Suprapubic skin (tissue), 4 donors: ENCODE results near the gene REV3L. TPM values are rescaled to one million over a fixed set of nuclear protein-coding genes. Genes with fewer than 3 reads are reported as not detected.

Source experiments
- DNase-seq, 2 donors: peaks; one replicate each; pipeline ENCODE4 v3.0.0-alpha.2; 2019; ENCODE audit warnings: low spot score in 2 of 2
- H3K27ac ChIP-seq: fragments of 200-600 bp; sonication (generic); one replicate; pipeline ENCODE4 v1.5.1; 2019
- H3K27me3 ChIP-seq: fragments of 200-600 bp; sonication (generic); one replicate; pipeline ENCODE4 v1.5.1; 2019
- H3K36me3 ChIP-seq: fragments of 200-600 bp; sonication (generic); one replicate; pipeline ENCODE4 v1.5.1; 2019
- H3K4me1 ChIP-seq: fragments of 200-600 bp; sonication (generic); one replicate; pipeline ENCODE4 v1.5.1; 2019
- H3K4me3 ChIP-seq: fragments of 200-600 bp; sonication (generic); one replicate; pipeline ENCODE4 v1.5.1; 2019; ENCODE audit warnings: mild to moderate bottlenecking
- H3K9me3 ChIP-seq: fragments of 200-600 bp; sonication (generic); one replicate; pipeline ENCODE4 v1.5.1; 2019
- EP300 ChIP-seq: sonication (generic); formaldehyde crosslinking; IDR thresholded peaks from one replicate; pipeline ENCODE4 v1.6.1; 2017; ENCODE audit warnings: antibody characterized with exemption
- POLR2A ChIP-seq, 2 donors: fragments of 450-650 bp; IDR thresholded peaks; one replicate each; pipeline ENCODE4 v1.6.1; 2017; ENCODE audit warnings: antibody characterized with exemption in 2 of 2, mild to moderate bottlenecking in 2 of 2, moderate library complexity in 2 of 2
- POLR2AphosphoS5 ChIP-seq, 3 donors: sonication (generic); formaldehyde crosslinking; IDR thresholded peaks; one replicate each; pipeline ENCODE4 v1.6.1; 2017; ENCODE audit warnings: antibody characterized with exemption in 3 of 3
- WGBS: methylation state at CpG from one replicate; pipeline ENCODE4 v1.1.5; 2018; 5-methylcytosine and 5-hydroxymethylcytosine counted together
- total RNA-seq, 4 donors: library from RNA; depleted of rRNA; stranded (reverse); fragments of >200 nt; gene quantifications; one replicate each; pipeline ENCODE4 v1.1.0, GENCODE V29; 2016
- TF ChIP-seq, protein P1 (sequence below), 2 donors: fragments of 200-600 bp in 1 of 2; fragments of 450-650 bp in 1 of 2; sonication (generic) in 1 of 2; IDR thresholded peaks; one replicate each; pipeline ENCODE4 v1.5.1; 2016 to 2019; ENCODE audit warnings: antibody characterized with exemption in 2 of 2, mild to moderate bottlenecking in 1 of 2, moderate library complexity in 1 of 2

REV3L gene
- total RNA-seq, 4 donors from 2014 or later, result 15.7 to 47.5 (median 21.5) TPM

DNA sequence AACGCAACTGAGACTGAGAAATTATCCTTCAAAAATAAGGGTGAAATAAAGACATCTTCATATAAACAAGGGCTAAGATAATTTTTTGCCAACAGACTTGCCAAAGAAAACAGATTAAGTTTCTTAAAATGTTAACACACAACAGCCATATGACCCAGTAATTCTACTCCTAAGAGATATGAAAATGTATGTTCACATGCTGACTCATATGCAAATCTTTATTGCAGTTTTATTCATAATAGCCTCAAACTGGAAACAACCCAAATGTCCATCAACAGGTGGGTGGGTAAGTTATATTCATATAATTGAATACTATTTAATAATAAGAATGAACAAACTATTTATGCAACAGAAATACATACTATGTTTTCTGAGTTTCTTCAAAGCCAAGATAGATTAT, 140.1 kb downstream of the REV3L start:
- TF ChIP-seq POLR2A (IDR thresholded peaks at IDR 0.05), result no peak
- TF ChIP-seq, protein P1, sequence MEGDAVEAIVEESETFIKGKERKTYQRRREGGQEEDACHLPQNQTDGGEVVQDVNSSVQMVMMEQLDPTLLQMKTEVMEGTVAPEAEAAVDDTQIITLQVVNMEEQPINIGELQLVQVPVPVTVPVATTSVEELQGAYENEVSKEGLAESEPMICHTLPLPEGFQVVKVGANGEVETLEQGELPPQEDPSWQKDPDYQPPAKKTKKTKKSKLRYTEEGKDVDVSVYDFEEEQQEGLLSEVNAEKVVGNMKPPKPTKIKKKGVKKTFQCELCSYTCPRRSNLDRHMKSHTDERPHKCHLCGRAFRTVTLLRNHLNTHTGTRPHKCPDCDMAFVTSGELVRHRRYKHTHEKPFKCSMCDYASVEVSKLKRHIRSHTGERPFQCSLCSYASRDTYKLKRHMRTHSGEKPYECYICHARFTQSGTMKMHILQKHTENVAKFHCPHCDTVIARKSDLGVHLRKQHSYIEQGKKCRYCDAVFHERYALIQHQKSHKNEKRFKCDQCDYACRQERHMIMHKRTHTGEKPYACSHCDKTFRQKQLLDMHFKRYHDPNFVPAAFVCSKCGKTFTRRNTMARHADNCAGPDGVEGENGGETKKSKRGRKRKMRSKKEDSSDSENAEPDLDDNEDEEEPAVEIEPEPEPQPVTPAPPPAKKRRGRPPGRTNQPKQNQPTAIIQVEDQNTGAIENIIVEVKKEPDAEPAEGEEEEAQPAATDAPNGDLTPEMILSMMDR (IDR thresholded peaks at IDR 0.05), result no peak
- no peak for TF ChIP-seq POLR2AphosphoS5 (IDR thresholded peaks at IDR 0.05)
- WGBS, result 92% methylated on average over 1 of the region's 1 CpG
- H3K9me3 ChIP-seq, result no peaks in the 10 kb centered on the region
- no peaks in the 10 kb centered on the region for H3K27me3 ChIP-seq
- H3K36me3 ChIP-seq, result peaks cover 43% of the 10 kb centered on the region
- DNase-seq, result no peak
- no peak overlapping the region for H3K27ac ChIP-seq
- H3K4me1 ChIP-seq, result no peaks in the 10 kb centered on the region
- H3K4me3 ChIP-seq, result no peak overlapping the region

DNA sequence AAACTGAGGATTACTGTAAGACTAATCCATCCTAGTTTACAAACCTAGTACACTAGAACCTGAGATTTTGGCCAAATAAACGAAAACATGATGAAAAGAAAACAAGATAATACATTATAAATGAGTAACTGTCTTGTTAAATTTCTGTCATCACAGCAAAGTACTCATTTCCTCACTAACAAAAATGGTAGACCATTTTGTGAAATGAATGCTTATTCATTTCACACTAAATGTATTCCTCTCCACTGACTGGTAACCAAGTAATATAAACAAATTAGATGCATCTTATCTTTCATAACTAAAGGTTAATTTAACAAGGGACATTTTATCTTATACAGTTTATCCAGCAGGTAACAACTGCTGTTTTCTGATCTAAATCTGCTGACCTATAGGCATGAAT, 143.7 kb downstream of the REV3L start:
- H3K27me3 ChIP-seq, result no peaks in the 10 kb centered on the region

DNA sequence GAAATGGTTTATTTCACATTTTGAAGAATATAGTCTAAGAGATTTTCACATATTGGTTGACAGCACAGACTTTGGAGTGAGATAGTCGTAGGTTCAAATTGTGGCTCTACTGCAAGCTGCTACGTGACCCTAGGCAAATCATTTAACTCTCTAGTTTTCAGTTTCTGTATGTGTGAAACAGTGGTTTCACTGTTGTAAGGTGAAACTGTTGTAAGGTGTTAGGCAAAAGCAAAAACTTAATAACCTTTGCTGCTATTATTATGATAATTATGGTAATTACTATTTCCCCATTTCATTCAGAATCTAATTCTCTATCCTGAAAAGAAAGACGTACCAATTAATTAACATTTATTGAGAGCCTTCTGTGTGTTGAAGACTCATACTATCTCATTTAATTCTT, 144.2 kb downstream of the REV3L start:
- TF ChIP-seq EP300 (no peak), POLR2A (IDR thresholded peaks at IDR 0.05) (no peak), POLR2AphosphoS5 (IDR thresholded peaks at IDR 0.05) (no peak)
- TF ChIP-seq, protein P1 (IDR thresholded peaks at IDR 0.05), result no peak
- 82% methylated on average over 3 of the region's 3 CpGs for WGBS
- H3K27ac ChIP-seq, result no peak overlapping the region

More for the DNA sequence above, 143.7 kb downstream of the REV3L start:
- no peak for DNase-seq
- Histone ChIP-seq H3K36me3 (peaks cover 33% of the 10 kb centered on the region), H3K4me3 (no peak overlapping the region), H3K9me3 (no peaks in the 10 kb centered on the region), H3K27ac (no peak overlapping the region), H3K4me1 (no peaks in the 10 kb centered on the region)
- TF ChIP-seq, protein P1 (IDR thresholded peaks at IDR 0.05), result no peak
- no peak for TF ChIP-seq EP300
- no peak for TF ChIP-seq POLR2A (IDR thresholded peaks at IDR 0.05)
- TF ChIP-seq POLR2AphosphoS5 (IDR thresholded peaks at IDR 0.05), result no peak
- WGBS, result 92% methylated on average over 1 of the region's 1 CpG

DNA sequence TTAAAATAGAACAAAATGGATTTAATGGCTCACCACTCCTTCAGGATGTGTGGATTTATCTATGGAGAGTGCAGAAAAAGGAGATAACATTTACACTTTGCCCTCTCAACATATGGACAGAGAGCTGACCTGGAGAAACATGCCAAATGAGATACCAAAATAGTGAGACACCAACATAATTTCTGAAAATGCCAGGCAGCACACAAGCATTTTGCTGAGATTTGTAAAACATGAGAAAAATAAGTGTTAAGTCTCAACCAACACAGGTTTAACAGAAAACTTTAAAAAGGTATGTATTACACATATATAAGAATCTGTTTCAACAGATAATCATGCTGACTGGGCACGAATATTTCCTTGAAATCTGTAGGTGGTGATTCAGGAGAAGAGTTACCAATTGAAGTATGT, 145.2 kb downstream of the REV3L start:
- Histone ChIP-seq H3K36me3 (peaks cover 38% of the 10 kb centered on the region), H3K27me3 (no peaks in the 10 kb centered on the region), H3K4me1 (no peaks in the 10 kb centered on the region), H3K4me3 (no peak overlapping the region), H3K27ac (no peak overlapping the region), H3K9me3 (no peaks in the 10 kb centered on the region)
- WGBS, result 91% methylated on average over 1 of the region's 1 CpG
- TF ChIP-seq POLR2A (IDR thresholded peaks at IDR 0.05) (no peak), POLR2AphosphoS5 (IDR thresholded peaks at IDR 0.05) (no peak), EP300 (no peak)
- TF ChIP-seq, protein P1 (IDR thresholded peaks at IDR 0.05), result no peak
- DNase-seq, result no peak

More for the DNA sequence above, 144.2 kb downstream of the REV3L start:
- no peaks in the 10 kb centered on the region for H3K27me3 ChIP-seq
- peaks cover 34% of the 10 kb centered on the region for H3K36me3 ChIP-seq
- no peak overlapping the region for H3K4me3 ChIP-seq
- H3K9me3 ChIP-seq, result no peaks in the 10 kb centered on the region
- H3K4me1 ChIP-seq, result no peaks in the 10 kb centered on the region
- DNase-seq, result no peak

DNA sequence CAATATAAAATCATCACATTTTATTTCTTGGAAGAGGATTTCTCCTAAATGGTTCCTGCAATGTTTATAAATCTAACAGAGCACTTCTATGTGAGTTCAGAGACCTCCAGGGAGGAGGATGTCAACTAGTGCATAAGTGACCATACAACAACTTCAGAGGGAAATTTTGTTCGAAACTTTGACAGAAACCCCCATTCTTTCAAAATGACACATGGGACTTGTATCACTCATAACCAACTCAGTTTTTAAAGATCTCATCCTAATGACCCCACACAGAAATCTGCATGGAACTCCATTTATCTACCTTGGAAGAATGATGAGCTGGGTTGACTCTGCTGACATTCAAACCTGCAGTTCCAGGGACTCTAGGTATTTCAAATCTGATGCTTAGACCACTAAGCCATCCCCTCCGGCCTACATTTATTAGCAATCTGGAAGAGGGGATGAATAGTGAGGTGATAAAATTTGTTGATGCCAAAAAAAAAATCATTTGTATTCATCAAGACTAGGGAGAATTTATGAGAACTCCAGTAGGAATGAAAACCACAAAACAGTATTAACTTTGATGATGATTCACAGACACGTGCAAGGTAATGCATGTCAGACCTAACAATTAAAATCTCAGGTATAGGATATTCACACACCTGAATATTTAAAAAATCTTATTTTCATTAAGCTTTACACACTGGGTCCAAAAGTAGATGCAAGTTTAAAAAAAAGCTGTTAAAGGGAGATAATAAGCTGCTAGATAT, 153.0 kb downstream of the REV3L start:
- peaks cover 85% of the 10 kb centered on the region for H3K36me3 ChIP-seq
- no peaks in the 10 kb centered on the region for H3K27me3 ChIP-seq
- WGBS, result 95% methylated on average over 3 of the region's 3 CpGs
- H3K4me1 ChIP-seq, result no peaks in the 10 kb centered on the region
- H3K27ac ChIP-seq, result no peak overlapping the region
- TF ChIP-seq POLR2A (IDR thresholded peaks at IDR 0.05), result no peak
- TF ChIP-seq, protein P1 (IDR thresholded peaks at IDR 0.05), result no peak
- no peak for TF ChIP-seq EP300
- TF ChIP-seq POLR2AphosphoS5 (IDR thresholded peaks at IDR 0.05), result no peak
- DNase-seq, result no peak
- no peaks in the 10 kb centered on the region for H3K9me3 ChIP-seq
- H3K4me3 ChIP-seq, result no peak overlapping the region
